Epithelial cell of esophagus (primary cell): ENCODE data around the gene CDKL1.
"Not testable (repeated sequence)": the region's sequence is repeated elsewhere in the genome, so short reads cannot be mapped to it uniquely, and the experiment has no call there.

Experiments used
- DNase-seq: peaks from one replicate; pipeline ENCODE4 v3.0.0; 2010; ENCODE audit warnings: low read depth
- H3K4me3 ChIP-seq: 2 replicates; pipeline ENCODE4 v1.5.1; 2011; ENCODE audit warnings: mild to moderate bottlenecking, low read length, control low read depth
- TF ChIP-seq, protein P1 (sequence below): IDR thresholded peaks from 2 replicates; pipeline ENCODE4 v1.5.1; 2011; ENCODE audit warnings: low read depth, mild to moderate bottlenecking, low read length, control low read depth, inconsistent platforms; ENCODE audit not compliant: insufficient read depth; ENCODE audit errors: missing control alignments

Gene CDKL1

GRCh38 chr14:50357753-50358395 lies 38.8 kb downstream of the CDKL1 start:
- no peak for DNase-seq
- TF ChIP-seq, protein P1, sequence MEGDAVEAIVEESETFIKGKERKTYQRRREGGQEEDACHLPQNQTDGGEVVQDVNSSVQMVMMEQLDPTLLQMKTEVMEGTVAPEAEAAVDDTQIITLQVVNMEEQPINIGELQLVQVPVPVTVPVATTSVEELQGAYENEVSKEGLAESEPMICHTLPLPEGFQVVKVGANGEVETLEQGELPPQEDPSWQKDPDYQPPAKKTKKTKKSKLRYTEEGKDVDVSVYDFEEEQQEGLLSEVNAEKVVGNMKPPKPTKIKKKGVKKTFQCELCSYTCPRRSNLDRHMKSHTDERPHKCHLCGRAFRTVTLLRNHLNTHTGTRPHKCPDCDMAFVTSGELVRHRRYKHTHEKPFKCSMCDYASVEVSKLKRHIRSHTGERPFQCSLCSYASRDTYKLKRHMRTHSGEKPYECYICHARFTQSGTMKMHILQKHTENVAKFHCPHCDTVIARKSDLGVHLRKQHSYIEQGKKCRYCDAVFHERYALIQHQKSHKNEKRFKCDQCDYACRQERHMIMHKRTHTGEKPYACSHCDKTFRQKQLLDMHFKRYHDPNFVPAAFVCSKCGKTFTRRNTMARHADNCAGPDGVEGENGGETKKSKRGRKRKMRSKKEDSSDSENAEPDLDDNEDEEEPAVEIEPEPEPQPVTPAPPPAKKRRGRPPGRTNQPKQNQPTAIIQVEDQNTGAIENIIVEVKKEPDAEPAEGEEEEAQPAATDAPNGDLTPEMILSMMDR, result no peak
- H3K4me3 ChIP-seq, result no peak overlapping the region

DNA sequence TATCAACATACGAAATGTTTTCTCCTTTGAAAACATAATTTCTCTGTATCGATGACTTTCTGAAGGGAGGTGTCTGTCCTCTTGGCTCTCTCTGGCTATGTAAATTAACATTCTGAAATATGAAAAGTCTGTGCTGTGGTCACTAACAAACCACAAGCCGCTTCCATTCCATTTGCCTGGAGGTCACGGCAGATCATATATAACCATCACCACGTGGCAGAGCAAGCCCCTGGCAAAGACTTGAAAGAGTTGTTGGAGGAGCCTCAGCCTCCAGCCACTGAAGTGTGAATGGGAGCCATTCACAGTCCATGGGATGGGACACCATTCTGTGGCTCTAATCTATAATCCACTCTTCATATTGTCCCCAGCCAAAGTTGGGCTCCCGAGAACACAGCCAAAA lies 39.6 kb downstream of the CDKL1 start:
- no peak for DNase-seq
- TF ChIP-seq, protein P1, result no peak
- no peak overlapping the region for H3K4me3 ChIP-seq

- not testable (repeated sequence) for DNase-seq
Observed at GRCh38 chr14:50356283-50356682, 40.4 kb downstream of the CDKL1 start.

DNA sequence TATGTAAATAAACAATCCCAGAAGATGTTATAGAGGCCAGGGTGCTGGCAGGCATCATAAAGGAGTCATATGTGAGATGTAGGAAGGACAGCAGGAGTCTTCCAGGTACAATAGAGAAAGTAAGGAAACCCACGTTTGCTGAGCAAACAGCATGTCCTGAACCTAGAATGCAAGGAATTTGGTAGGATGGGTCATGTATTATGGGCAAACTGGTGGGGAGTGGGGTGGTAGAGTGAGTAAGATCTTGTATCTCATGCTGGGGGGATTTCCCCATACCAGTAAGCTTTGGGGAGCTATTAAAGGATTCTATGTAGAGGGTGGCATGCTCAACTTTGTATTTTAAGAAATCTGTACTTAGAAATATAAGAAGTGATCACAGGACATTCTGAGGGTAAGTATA lies 41.0 kb downstream of the CDKL1 start:
- no peak for DNase-seq
- no peak overlapping the region for H3K4me3 ChIP-seq
- TF ChIP-seq, protein P1, result no peak

More at GRCh38 chr14:50356283-50356682, 40.4 kb downstream of the CDKL1 start:
- H3K4me3 ChIP-seq, result not testable (repeated sequence)

GRCh38 chr14:50354527-50354926 lies 42.2 kb downstream of the CDKL1 start:
- no peak for DNase-seq
- TF ChIP-seq, protein P1, result no peak
- H3K4me3 ChIP-seq, result no peak overlapping the region

DNA sequence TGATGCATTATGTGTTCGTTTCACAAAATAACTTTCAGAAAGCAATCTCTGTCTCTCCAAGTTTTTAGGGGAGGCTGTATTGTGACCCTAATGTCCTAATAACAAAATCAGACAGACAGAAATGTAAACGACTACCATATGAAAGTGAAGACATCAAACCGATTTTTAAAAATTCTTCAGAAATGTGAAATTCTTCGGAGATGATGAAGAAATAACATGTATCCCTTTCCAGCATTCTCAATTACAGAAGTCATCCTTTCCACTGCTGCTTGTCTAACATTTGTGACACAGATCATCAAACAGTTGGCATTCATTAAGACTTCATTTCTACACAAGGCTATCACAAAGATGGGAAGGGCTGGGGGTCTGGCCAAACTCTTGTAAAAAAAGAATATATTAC lies 43.6 kb downstream of the CDKL1 start:
- TF ChIP-seq, protein P1, result no peak
- DNase-seq, result no peak

DNA sequence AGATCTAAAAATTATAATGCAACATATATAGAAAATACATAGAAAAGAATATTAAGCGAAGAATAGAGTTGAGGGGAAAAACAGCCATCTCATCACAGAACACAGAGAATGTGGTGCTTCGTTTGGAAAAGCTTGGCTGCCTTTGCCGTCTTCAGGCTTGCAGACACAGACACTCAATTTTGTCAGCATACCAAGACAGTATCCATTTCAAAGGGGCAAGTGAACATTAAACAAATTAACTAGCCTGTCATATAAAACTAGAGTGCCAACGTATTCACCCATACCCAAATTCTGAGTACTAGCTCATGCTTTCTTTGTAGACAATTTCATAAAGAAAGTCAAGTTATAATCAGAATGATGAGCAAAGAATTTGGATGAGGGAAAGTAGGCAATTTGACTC lies 44.1 kb downstream of the CDKL1 start:
- no peak overlapping the region for H3K4me3 ChIP-seq
- DNase-seq, result no peak
- TF ChIP-seq, protein P1, result no peak

More for the DNA sequence above, 43.6 kb downstream of the CDKL1 start:
- no peak overlapping the region for H3K4me3 ChIP-seq
